HFF-Myc (cell line): Measurements from ENCODE around the gene AADACL4.

Experiments
- DNase-seq: peaks from one replicate; pipeline ENCODE4 v3.0.0-alpha.2; 2011; ENCODE audit warnings: low read depth; ENCODE audit errors: extremely low read depth
- H3K4me3 ChIP-seq: replicated peaks from 2 replicates; pipeline ENCODE4 v1.5.1; 2011; ENCODE audit warnings: low read depth, mild to moderate bottlenecking, control low read depth, low read length
- TF ChIP-seq, protein P1 (sequence below): IDR thresholded peaks from 2 replicates; pipeline ENCODE4 v1.5.1; 2012; ENCODE audit warnings: mild to moderate bottlenecking, low read depth, low read length, control low read depth; ENCODE audit errors: missing control alignments

AADACL4 gene

GRCh38 chr1:12620488-12620865 lies 23.4 kb upstream of the AADACL4 start:
- DNase-seq, result no peak
- H3K4me3 ChIP-seq, result no peak overlapping the region
- TF ChIP-seq, protein P1, sequence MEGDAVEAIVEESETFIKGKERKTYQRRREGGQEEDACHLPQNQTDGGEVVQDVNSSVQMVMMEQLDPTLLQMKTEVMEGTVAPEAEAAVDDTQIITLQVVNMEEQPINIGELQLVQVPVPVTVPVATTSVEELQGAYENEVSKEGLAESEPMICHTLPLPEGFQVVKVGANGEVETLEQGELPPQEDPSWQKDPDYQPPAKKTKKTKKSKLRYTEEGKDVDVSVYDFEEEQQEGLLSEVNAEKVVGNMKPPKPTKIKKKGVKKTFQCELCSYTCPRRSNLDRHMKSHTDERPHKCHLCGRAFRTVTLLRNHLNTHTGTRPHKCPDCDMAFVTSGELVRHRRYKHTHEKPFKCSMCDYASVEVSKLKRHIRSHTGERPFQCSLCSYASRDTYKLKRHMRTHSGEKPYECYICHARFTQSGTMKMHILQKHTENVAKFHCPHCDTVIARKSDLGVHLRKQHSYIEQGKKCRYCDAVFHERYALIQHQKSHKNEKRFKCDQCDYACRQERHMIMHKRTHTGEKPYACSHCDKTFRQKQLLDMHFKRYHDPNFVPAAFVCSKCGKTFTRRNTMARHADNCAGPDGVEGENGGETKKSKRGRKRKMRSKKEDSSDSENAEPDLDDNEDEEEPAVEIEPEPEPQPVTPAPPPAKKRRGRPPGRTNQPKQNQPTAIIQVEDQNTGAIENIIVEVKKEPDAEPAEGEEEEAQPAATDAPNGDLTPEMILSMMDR, result no peak

DNA sequence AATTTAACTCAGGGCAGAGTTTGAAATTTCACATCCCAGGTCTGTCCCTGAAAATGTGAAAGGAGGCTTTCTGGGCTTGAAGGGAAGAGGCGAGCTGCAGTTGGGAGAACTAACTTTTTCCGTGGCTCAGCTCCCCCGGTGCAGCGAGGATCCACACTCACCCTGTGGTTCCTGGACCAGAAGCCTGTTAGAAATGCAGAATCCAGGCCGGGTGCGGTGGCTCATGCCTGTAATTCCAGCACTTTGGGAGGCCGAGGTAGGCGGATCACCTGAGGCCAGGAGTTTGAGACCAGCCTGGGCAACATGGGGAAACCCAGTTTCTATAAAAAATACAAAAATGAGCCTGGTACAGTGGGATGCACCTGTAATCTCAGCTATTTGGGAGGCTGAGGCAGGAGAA lies 23.0 kb upstream of the AADACL4 start:
- H3K4me3 ChIP-seq, result no peak overlapping the region
- TF ChIP-seq, protein P1, result no peak
- DNase-seq, result no peak

- no peak overlapping the region for H3K4me3 ChIP-seq
- TF ChIP-seq, protein P1, result no peak
- no peak for DNase-seq
These were observed 22.2 kb upstream of the AADACL4 start for GRCh38 chr1:12621346-12622335.

DNA sequence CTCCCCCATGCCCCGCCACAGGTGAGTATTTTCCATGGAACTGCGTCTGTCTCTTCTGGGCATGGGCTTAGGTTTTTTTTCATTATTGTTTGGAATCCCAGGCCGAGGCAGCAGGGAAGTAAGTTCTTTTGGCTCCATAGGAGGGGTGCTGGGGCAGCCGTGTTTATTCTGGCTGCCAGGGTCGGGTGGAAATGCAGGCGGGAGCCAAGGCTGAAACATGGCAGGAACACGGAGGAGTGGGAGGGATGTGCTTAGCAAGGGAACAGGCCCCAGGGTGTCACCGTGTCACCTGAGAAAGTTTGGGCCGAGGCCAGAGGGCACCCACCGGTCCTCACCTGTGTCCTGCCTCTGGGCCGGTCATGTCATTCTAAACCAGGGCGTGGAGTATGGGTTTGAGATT lies 21.4 kb upstream of the AADACL4 start:
- TF ChIP-seq, protein P1, result no peak
- no peak overlapping the region for H3K4me3 ChIP-seq
- no peak for DNase-seq

DNA sequence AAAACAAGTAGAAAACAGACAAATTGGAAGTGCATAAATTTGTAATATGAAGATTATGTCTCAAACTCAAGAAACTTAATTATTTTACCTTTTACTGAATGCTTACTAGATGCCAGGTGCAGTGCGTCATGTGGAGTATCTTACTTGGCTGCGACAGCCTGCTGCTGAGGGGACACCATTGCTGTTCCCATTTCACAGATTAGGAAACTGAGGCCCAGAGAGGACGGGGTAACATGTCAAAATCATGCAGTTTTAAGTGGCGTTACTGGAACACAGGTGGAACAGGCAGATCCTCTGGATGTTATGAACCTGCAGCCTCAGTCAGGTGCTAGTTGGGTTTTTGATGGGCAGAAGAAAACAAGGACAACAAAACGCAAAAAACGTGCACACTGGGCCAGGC lies 18.6 kb upstream of the AADACL4 start:
- TF ChIP-seq, protein P1, result no peak
- no peak overlapping the region for H3K4me3 ChIP-seq
- DNase-seq, result no peak

- no peak for DNase-seq
- no peak overlapping the region for H3K4me3 ChIP-seq
- TF ChIP-seq, protein P1, result no peak
These were observed 17.0 kb upstream of the AADACL4 start for GRCh38 chr1:12626888-12627287.
